Mesendoderm (in vitro differentiated cells): ENCODE measurements around the gene ANP32D.
"Not testable (repeated sequence)": the region's sequence is repeated elsewhere in the genome, so short reads cannot be mapped to it uniquely, and the experiment has no call there.

ENCODE experiments used
- DNase-seq: peaks from one replicate; pipeline ENCODE4 v3.0.0; 2013
- H2AK5ac ChIP-seq: 2 replicates; pipeline ENCODE4 v1.6.1; 2013; ENCODE audit warnings: low read length, inconsistent platforms
- H2BK120ac ChIP-seq: 2 replicates; pipeline ENCODE4 v1.6.1; 2013; ENCODE audit warnings: low read depth, mild to moderate bottlenecking, low read length, moderate library complexity, mixed read lengths
- H2BK15ac ChIP-seq: replicated peaks from 2 replicates; pipeline ENCODE4 v1.6.1; 2013; ENCODE audit warnings: low read depth, mild to moderate bottlenecking, moderate library complexity
- H2BK5ac ChIP-seq: 2 replicates; pipeline ENCODE4 v1.6.1; 2013; ENCODE audit warnings: low read length, inconsistent platforms
- H3K18ac ChIP-seq: 2 replicates; pipeline ENCODE4 v1.6.1; 2013; ENCODE audit warnings: mild to moderate bottlenecking, low read length, mixed read lengths
- H3K23ac ChIP-seq: one replicate; pipeline ENCODE4 v1.6.1; 2013; ENCODE audit warnings: low read length
- H3K27ac ChIP-seq: 2 replicates; pipeline ENCODE4 v1.5.1; 2013; ENCODE audit warnings: low read depth, mild to moderate bottlenecking, inconsistent platforms, low read length, moderate library complexity
- H3K27me3 ChIP-seq: 2 replicates; pipeline ENCODE4 v1.6.1; 2013; ENCODE audit warnings: low read length, control low read depth, mild to moderate bottlenecking, inconsistent platforms; ENCODE audit not compliant: insufficient read depth, poor library complexity
- H3K36me3 ChIP-seq: 2 replicates; pipeline ENCODE4 v1.6.1; 2013; ENCODE audit warnings: low read length, inconsistent platforms; ENCODE audit not compliant: control insufficient read depth, insufficient read depth
- H3K4ac ChIP-seq: one replicate; pipeline ENCODE4 v1.6.1; 2013; ENCODE audit warnings: low read depth, mild to moderate bottlenecking, low read length, moderate library complexity
- H3K4me1 ChIP-seq: 2 replicates; pipeline ENCODE4 v1.6.1; 2013; ENCODE audit warnings: low read depth, low read length, inconsistent platforms; ENCODE audit not compliant: control insufficient read depth
- H3K4me2 ChIP-seq: 2 replicates; pipeline ENCODE4 v1.6.1; 2013; ENCODE audit warnings: low read length
- H3K4me3 ChIP-seq: 2 replicates; pipeline ENCODE4 v1.5.1; 2013; ENCODE audit warnings: mild to moderate bottlenecking, low read length
- H3K56ac ChIP-seq: one replicate; pipeline ENCODE4 v1.6.1; 2013; ENCODE audit warnings: low read length
- H3K79me1 ChIP-seq: 2 replicates; pipeline ENCODE4 v1.6.1; 2013; ENCODE audit warnings: low read length, inconsistent platforms
- H3K79me2 ChIP-seq: 2 replicates; pipeline ENCODE4 v1.6.1; 2013; ENCODE audit warnings: mild to moderate bottlenecking, low read length; ENCODE audit not compliant: control insufficient read depth, insufficient read depth
- H3K9ac ChIP-seq: 2 replicates; pipeline ENCODE4 v1.6.1; 2013; ENCODE audit warnings: low read length, inconsistent platforms
- H4K5ac ChIP-seq: one replicate; pipeline ENCODE4 v1.6.1; 2013; ENCODE audit warnings: low read length
- H4K8ac ChIP-seq: one replicate; pipeline ENCODE4 v1.6.1; 2013; ENCODE audit warnings: low read depth, mild to moderate bottlenecking, control low read depth, low read length, moderate library complexity
- WGBS: extraction: QIAGEN DNeasy Blood & Tissue Kit; methylation state at CpG from one replicate; pipeline ENCODE4 v1.1.7; 2013; ENCODE audit warnings: low lambda C conversion rate, missing lambda C conversion rate; ENCODE audit not compliant: insufficient coverage; ENCODE audit errors: extremely low coverage; 5-methylcytosine and 5-hydroxymethylcytosine counted together

The ANP32D gene

GRCh38 chr12:48445538-48445937 lies 26.8 kb upstream of the ANP32D start:
- no peak overlapping the region for H4K5ac ChIP-seq
- DNase-seq = no peak
- H4K8ac ChIP-seq = no peak overlapping the region
- H3K18ac ChIP-seq = no peak overlapping the region
- no peak overlapping the region for H3K9ac ChIP-seq
- no peaks in the 10 kb centered on the region for H3K79me1 ChIP-seq
- H2AK5ac ChIP-seq = no peak overlapping the region
- no peak overlapping the region for H3K4me3 ChIP-seq
- no peaks in the 10 kb centered on the region for H3K27me3 ChIP-seq
- no peaks in the 10 kb centered on the region for H3K36me3 ChIP-seq
- H3K56ac ChIP-seq = no peak overlapping the region
- no peak overlapping the region for H3K23ac ChIP-seq
- no peak overlapping the region for H2BK120ac ChIP-seq
- H3K27ac ChIP-seq = no peak overlapping the region
- H3K4ac ChIP-seq = no peak overlapping the region
- no peak overlapping the region for H2BK5ac ChIP-seq
- H2BK15ac ChIP-seq = no peak overlapping the region
- H3K4me1 ChIP-seq = no peaks in the 10 kb centered on the region
- no peaks in the 10 kb centered on the region for H3K79me2 ChIP-seq
- H3K4me2 ChIP-seq = no peak overlapping the region
- no CpG with 5 or more reads among the region's 3 CpGs for WGBS

GRCh38 chr12:48446161-48446776 lies 26.1 kb upstream of the ANP32D start:
- no CpG with 5 or more reads among the region's 4 CpGs for WGBS
- H2BK15ac ChIP-seq = no peak overlapping the region
- H2BK120ac ChIP-seq = no peak overlapping the region
- H3K23ac ChIP-seq = no peak overlapping the region
- no peak overlapping the region for H3K4me3 ChIP-seq
- H3K18ac ChIP-seq = no peak overlapping the region
- H3K4ac ChIP-seq = no peak overlapping the region
- H3K56ac ChIP-seq = no peak overlapping the region
- H4K5ac ChIP-seq = no peak overlapping the region
- no peak overlapping the region for H4K8ac ChIP-seq
- no peak overlapping the region for H3K27ac ChIP-seq
- H3K36me3 ChIP-seq = no peaks in the 10 kb centered on the region
- no peak overlapping the region for H2BK5ac ChIP-seq
- no peaks in the 10 kb centered on the region for H3K4me1 ChIP-seq
- H3K79me2 ChIP-seq = no peaks in the 10 kb centered on the region
- H3K27me3 ChIP-seq = no peaks in the 10 kb centered on the region
- no peak overlapping the region for H3K4me2 ChIP-seq
- H3K9ac ChIP-seq = no peak overlapping the region
- H2AK5ac ChIP-seq = no peak overlapping the region
- peak; percentile 33 for DNase-seq
- H3K79me1 ChIP-seq = no peaks in the 10 kb centered on the region

GRCh38 chr12:48447755-48448154 lies 24.6 kb upstream of the ANP32D start:
- Histone ChIP-seq H3K79me1 (no peaks in the 10 kb centered on the region), H2BK120ac (no peak overlapping the region), H3K23ac (no peak overlapping the region), H3K4ac (no peak overlapping the region), H3K36me3 (no peaks in the 10 kb centered on the region), H4K5ac (no peak overlapping the region), H2BK5ac (no peak overlapping the region), H3K9ac (no peak overlapping the region), H3K4me3 (no peak overlapping the region), H3K79me2 (no peaks in the 10 kb centered on the region), H2AK5ac (no peak overlapping the region), H2BK15ac (no peak overlapping the region), H3K18ac (no peak overlapping the region), H3K56ac (no peak overlapping the region), H3K4me1 (no peaks in the 10 kb centered on the region), H3K4me2 (no peak overlapping the region), H3K27me3 (no peaks in the 10 kb centered on the region), H3K27ac (no peak overlapping the region), H4K8ac (no peak overlapping the region)
- DNase-seq = peak; percentile 3
- WGBS = no CpG with 5 or more reads among the region's 1 CpG

- Histone ChIP-seq H2BK5ac (no peak overlapping the region), H4K8ac (no peak overlapping the region), H3K27ac (no peak overlapping the region), H3K4me1 (no peaks in the 10 kb centered on the region), H3K79me2 (no peaks in the 10 kb centered on the region), H3K18ac (no peak overlapping the region), H3K27me3 (no peaks in the 10 kb centered on the region), H3K4me3 (no peak overlapping the region), H4K5ac (no peak overlapping the region), H3K9ac (no peak overlapping the region), H3K4me2 (no peak overlapping the region), H3K79me1 (no peaks in the 10 kb centered on the region), H2BK15ac (no peak overlapping the region), H3K23ac (no peak overlapping the region), H3K56ac (no peak overlapping the region), H3K36me3 (no peaks in the 10 kb centered on the region), H2BK120ac (no peak overlapping the region), H2AK5ac (no peak overlapping the region), H3K4ac (no peak overlapping the region)
- DNase-seq = no peak
- WGBS = no CpG with 5 or more reads among the region's 1 CpG
Observed at GRCh38 chr12:48451372-48451771, 21.0 kb upstream of the ANP32D start.

GRCh38 chr12:48452961-48453360 lies 19.4 kb upstream of the ANP32D start:
- H3K27me3 ChIP-seq, H3K4ac ChIP-seq, H3K4me2 ChIP-seq, H3K18ac ChIP-seq, H2BK15ac ChIP-seq, H3K36me3 ChIP-seq, H2BK120ac ChIP-seq, H3K79me1 ChIP-seq, H3K56ac ChIP-seq, DNase-seq, H2AK5ac ChIP-seq, H3K23ac ChIP-seq, H3K4me3 ChIP-seq, H4K5ac ChIP-seq, H3K79me2 ChIP-seq, H3K27ac ChIP-seq, H3K4me1 ChIP-seq, H4K8ac ChIP-seq, H3K9ac ChIP-seq, H2BK5ac ChIP-seq: not testable (repeated sequence)
- WGBS = no CpG with 5 or more reads among the region's 2 CpGs

GRCh38 chr12:48454667-48455066 lies 17.7 kb upstream of the ANP32D start:
- H3K18ac ChIP-seq = no peak overlapping the region
- H3K27ac ChIP-seq = no peak overlapping the region
- peak; percentile 31 for DNase-seq

More at GRCh38 chr12:48454667-48455066, 17.7 kb upstream of the ANP32D start:
- no peak overlapping the region for H2BK5ac ChIP-seq
- H4K5ac ChIP-seq = no peak overlapping the region
- H2AK5ac ChIP-seq = no peak overlapping the region
- no CpG with 5 or more reads among the region's 1 CpG for WGBS
- no peaks in the 10 kb centered on the region for H3K79me1 ChIP-seq
- no peaks in the 10 kb centered on the region for H3K79me2 ChIP-seq
- H2BK15ac ChIP-seq = no peak overlapping the region
- H3K4me2 ChIP-seq = no peak overlapping the region
- H3K4me1 ChIP-seq = no peaks in the 10 kb centered on the region
- H3K9ac ChIP-seq = no peak overlapping the region
- no peak overlapping the region for H3K23ac ChIP-seq
- H3K27me3 ChIP-seq = no peaks in the 10 kb centered on the region
- no peak overlapping the region for H3K56ac ChIP-seq
- H3K4ac ChIP-seq = no peak overlapping the region
- H2BK120ac ChIP-seq = no peak overlapping the region
- H4K8ac ChIP-seq = no peak overlapping the region
- no peak overlapping the region for H3K4me3 ChIP-seq
- no peaks in the 10 kb centered on the region for H3K36me3 ChIP-seq
